GM12892 (cell line): ENCODE data around the gene PLCL1.

ENCODE experiments used
- POLR2A ChIP-seq: IDR thresholded peaks from 2 replicates; pipeline ENCODE4 v1.6.1; 2011; ENCODE audit warnings: low read depth, low read length, control low read depth
- POLR2AphosphoS5 ChIP-seq: IDR thresholded peaks from 2 replicates; pipeline ENCODE4 v1.6.1; 2011; ENCODE audit warnings: low read depth, low read length, control low read depth
- TAF1 ChIP-seq: IDR thresholded peaks from 2 replicates; pipeline ENCODE4 v1.6.1; 2011; ENCODE audit warnings: low read depth, mild to moderate bottlenecking, control low read depth, low read length, borderline replicate concordance

- TF ChIP-seq POLR2AphosphoS5 (no peak), TAF1 (no peak), POLR2A (no peak)
These were observed 121.6 kb downstream of the PLCL1 start for GRCh38 chr2:197925976-197926375.
